GM19023 (cell line): ENCODE data around the gene FBXO38.

ENCODE experiments used
- ATAC-seq: cut with Tn5 transposase; IDR thresholded peaks from one replicate; pipeline ENCODE4 v1.9.1; 2021; ENCODE audit warnings: mild to moderate bottlenecking, moderate library complexity; ENCODE audit not compliant: unreplicated experiment

The FBXO38 gene

DNA sequence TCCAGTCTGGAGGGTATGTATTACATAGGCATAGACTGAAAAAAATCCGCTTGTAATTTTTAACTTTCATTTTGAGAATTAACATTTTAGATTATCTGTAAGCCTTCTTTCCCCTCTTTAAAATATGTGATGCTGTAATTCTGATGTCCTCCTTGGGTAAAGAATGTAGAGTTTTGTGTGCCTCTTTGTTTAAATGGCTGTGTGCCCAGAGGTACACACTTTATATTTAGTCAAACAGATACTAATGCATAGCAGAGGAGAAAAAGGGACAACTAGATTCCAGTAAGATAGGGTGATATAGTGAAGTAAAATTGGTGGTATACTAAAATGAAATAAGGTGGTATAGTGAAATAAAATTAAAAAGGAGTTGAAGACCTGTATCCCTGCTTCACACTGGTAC, 1.3 kb downstream of the FBXO38 start:
- ATAC-seq = no peak

DNA sequence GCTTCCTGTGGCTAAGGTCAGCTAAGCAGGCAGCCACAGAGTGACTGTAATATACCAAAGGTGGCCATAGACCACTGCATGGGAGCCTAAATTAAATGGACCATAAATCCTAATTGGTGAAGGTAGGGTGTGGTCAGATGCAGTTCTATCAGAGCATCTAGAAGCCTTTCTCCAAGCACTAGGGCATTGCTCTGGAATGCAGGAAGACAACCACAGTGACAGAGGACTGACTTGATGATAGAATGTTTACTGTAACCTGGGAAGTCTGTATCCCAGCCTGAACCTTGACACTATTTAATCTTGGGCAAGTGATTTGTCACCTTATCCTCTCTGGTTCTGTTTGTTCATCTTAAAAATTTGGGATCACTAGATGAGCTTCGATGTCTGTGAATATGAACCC, 2.3 kb downstream of the FBXO38 start:
- no peak for ATAC-seq

DNA sequence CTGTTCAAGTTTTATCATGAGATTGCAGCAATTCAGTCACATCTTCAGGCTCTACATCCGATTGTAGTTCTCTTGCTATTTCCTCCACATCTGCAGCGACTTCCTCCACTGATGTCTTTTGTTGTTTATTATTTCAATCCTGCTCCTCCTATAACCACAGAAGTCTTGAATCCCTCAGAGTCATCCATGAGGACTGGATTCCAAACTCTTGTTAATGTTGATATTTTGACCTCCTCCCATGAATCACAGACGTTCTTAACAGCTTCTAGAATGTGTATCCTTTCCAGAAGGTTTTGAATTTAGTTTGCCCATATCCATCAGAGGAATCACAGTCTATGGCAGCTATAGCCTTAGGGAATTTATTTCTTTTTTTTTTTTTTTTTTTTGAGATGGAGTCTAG, 3.6 kb downstream of the FBXO38 start:
- ATAC-seq = no peak

DNA sequence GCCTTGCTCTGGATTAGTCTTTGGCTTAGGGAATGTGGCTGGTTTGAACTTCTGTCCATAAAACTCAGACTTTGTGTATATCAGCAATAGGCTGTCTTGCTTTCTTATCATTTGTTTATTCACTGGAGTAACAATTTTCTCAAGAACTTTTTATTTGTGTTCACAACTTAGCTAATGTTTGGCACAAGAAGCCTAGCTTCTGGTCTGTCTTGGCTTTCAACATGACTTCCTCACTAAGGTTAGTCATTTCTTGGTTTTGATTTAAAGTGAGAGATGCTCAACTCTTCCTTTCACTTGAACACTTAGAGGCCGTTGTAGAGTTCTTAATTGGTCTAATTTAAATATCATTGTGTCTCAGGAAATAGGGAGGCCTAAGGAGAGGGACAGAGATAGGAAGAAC, 4.9 kb downstream of the FBXO38 start:
- ATAC-seq = no peak

DNA sequence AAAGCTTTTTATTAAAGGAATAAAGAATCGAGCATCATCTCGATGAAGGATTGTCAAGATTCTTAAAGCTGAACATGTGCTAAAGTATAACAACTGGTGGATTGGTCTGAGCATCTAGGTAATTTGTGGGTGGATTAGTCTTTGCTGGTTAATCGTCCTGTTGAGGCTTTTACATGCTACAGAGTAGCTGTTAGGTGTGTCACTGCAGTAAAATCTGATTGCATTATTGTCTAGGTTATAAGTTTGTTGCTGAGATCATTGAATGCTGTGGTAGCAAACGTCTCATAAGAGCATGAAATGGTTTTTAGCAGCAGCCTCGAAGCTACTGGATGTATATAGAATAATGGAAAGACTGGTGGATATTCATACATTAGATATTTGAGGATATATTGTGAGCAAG, 7.2 kb downstream of the FBXO38 start:
- ATAC-seq = no peak

DNA sequence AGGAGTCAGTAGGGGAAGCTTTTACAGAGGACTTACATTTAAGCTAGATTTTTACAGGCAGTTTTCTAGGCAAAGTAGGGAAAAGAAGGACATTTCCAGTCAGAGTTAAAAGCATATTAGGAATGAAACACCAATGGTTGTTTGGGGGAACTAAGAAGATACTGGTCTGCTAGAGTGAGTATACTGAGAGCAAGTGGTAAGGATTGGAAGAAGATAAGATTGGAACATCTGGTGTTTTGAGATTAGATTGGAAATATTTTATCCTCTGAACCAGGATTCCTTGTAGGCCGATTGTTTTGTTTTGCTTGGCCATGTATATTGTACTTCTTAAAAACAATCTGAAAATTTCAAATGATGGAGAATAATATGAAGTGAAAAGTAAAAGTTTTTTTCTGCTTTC, 7.7 kb downstream of the FBXO38 start:
- ATAC-seq = no peak

DNA sequence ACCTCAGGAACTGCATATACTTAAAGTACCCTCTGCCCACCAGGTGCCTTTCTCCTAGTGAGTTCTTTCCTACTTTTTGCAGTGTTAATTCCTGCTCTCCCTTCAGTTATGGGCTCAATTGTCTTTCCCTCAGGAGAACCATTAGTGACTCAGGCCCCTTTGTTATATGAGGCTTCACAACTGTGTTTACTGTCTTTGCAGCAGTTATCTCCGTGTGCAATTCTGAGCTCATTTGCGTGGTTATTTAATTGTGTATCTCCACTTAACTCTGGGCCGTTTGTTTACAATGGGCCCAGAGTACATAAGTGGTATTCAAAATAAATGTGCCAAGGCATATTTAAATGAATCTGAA, 9.6 kb downstream of the FBXO38 start:
- ATAC-seq = no peak

DNA sequence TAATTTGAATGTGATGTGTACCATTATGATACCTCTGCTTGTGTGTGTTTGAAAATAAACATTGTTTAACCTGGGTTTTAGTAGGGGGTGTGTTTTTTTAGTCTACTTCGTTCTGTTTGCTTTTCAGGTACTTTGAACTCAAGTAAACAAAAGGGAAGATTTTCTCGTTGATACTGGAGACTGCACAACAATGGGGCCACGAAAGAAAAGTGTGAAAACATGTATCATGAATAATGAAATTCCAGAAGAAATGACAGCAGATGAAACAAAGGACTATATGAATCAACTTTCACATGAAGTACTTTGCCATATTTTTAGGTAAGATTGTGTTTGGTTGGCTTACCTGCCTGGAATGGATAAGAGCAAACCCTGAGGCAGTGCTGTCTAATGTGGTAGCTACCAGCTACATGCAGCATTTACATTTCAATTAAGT, 10.8 kb downstream of the FBXO38 start:
- no peak for ATAC-seq

DNA sequence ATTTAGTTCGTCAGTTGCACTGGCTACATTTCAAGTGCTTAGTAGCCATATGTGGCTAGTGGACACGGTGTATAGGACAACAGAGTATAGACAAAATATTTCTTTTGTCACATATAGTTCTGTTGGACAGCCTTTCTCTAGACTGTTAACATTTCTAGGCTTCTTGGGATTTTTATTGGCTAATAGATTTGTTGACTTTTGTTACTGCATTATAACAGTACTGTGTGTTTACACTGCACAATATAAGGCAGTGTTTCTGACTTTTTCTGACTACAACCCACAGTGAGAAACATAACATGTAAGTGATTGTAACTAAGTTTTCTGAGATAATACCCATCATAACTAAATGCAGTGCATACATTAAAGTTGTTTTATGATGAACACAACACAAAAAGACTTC, 11.3 kb downstream of the FBXO38 start:
- no peak for ATAC-seq

DNA sequence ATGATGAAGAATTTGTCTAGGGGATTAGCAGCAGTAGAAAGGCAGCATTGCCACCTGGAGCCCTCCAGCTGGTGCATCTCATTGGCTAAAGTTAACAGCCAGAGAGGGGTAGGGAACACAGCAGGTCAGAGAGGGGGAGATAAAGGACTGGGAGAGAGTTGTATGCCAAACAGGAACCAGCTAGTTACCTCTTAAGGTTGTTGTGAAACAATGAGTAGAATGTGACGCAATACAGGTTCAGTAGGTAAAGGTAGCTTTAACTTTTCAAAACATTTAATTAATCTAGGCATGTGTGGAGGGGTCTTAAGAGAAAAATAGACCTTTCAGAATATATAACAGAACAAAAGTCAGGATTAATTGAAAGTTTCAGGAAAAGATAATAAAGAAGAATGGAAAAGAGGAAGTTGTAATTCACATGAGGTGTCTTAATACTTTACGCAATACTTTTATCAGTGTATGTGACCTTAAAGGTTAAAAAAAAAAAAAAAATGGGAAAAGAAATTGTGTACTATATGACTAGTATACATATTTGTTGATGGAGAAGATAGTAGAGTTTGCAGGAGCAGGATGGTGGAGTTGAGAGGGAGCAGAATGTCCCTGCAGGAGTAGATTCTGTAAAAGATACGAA, 14.3 kb downstream of the FBXO38 start:
- no peak for ATAC-seq

DNA sequence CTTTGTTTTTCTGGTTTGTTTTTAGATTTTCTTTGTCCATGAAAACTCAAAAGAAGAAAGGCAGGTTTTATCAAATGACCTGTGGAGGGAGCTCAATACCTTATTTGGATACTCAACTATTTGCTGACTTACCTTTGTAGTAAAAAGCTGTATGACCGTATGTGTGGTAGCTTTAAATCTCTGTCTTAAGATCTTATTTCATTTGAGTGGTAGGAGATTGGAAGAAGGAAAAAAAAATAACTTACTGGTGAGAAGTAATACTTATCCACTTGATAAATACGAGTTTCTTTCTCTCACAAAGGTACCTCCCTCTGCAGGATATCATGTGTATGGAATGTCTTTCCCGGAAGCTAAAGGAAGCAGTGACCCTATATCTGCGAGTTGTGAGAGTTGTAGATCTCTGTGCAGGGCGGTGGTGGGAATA, 15.0 kb downstream of the FBXO38 start:
- no peak for ATAC-seq

DNA sequence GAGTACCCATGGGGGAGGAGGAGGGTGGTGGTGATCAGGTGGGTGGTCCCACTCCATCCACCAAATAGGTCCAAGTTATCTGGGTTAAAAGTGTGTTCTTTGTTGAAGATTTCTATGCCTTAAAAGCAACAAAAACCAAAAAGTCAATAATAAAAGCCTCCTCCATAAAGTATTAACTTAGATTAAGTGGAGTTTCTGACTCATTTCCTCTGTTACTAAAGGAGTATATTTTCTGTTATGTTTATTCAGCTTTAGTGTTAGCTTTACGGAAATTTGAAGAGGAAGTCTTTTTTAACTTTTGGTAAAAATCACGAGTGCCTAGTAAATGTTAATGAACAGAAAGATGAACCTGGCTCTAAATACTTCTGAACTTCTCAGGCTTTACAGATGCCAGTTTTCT, 17.8 kb downstream of the FBXO38 start:
- ATAC-seq = no peak

DNA sequence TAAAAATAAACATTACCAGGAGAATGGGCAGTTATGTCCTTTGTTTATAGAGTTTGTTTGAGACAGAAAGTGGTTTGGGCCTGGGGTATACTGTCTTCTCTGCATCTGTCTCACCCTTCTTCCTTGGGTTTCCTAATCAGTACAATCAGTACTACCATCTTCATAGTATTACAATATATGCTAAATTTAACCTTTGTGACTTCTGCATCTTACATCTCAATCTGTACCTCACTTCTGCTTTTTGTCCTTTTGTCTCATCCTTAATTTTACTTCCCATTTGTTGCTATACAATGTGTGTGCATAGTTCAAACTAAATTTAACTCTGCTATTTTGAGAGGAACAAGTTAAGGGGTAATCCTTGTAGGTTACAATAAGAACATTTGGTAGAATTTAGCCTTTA, 19.6 kb downstream of the FBXO38 start:
- peak; percentile 59 for ATAC-seq

DNA sequence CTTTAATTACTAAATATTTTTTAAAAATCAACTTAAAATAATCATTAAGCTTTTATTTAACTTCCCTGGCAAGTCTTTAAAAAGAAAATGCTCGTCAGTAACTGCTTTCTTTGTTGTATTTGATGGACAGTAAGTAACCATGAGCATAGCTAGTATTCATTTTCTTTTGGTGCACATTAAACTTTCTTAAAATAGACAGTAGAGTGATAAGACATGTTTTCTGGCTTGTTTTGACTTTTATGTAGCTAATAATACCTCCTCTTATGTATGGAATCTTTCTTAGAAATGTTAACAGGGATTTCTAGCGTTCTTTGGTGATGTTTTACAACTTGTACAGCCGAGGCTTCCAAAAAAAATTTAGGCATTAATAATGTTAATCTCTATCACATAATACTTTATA, 22.6 kb downstream of the FBXO38 start:
- no peak for ATAC-seq

DNA sequence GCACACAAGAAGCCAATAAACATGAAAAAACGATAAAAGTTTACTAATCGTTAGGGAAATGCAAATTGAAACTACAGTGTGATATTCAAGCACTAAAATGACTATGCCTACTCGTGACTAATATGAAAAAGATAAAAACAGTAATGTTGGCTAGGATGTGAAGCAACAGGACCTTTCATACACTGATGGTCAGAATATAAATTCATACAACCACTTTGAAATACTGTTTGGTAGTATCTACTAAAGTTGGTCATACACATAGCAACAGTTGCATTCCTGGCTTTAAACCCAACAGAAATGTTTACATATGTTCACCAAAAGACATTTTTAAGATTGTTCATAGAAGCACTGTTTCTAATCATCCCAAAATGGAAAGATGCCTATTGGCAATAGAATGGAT, 24.3 kb downstream of the FBXO38 start:
- ATAC-seq = no peak

DNA sequence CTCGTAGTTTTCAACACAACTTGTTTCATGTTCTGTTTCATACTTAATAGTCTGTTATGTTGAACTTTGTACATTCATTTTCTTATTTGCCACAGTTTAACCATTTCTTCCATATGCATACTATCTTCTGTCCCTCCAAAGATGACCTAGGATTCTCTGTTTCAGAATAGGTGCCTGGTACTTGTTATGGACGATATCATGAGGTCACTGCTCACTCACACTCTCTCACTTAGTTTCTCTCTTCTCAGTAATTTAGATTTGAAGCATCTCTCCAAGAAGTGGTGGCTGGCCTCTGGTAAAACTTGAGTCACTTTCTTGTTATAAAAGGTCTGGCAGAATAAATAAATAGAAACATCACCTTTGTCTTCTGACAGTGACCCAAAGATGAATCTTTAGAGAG, 28.4 kb downstream of the FBXO38 start:
- no peak for ATAC-seq

DNA sequence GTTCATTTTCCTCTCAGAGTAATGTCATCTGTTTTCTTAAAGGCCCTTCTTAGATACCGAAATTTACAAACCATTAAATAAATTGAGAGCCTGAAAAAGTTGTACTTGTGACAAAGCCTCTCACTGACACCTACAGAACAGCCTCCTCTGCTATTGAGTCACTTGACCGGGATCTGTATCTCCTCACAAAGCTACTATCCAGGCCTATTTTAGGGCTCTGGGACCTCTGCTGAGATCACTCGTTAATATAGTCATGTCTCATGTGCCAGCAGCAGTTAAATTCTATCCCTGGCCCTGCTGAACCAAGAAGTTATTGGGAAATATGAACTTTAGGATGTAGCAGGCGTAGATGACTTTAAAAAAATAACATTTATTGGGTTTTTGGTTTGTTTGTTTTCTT, 31.1 kb downstream of the FBXO38 start:
- ATAC-seq = no peak

DNA sequence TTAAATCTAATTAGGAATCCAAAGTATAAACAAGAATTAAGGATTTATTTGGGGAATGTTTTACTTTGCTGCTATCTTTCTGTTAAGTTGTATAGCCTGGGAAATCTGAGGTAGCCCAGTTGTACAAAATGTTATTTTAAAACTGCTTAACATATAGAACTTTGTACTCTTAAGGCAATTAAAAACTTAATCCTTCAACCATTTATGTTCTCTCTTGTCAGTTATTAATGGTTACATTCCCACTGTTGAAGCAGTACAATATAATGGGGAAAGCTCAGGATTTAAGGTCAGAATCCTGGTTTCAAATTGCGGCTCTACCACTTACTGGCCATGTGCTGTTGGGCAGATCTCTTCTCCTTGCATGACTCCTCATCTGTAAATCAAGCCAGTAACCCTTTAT, 32.7 kb downstream of the FBXO38 start:
- ATAC-seq = no peak

DNA sequence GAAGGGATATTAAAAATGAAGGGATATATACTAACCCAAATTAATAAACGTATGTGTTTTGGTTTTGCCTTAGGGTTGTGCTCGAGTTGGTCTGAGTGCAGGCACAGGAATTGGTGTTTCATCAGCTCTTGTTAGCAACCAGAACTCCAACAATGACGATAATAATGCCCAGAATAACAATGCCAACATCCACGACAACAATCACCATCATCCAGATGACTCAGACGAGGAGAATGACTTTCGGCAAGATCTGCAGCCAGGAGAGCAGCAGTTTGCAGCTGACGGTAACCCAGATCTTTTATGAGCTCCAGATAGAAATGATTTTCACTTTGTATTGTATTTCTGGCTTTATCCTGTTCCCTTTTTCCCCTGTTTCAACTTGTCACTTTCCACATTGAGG, 33.2 kb downstream of the FBXO38 start:
- no peak for ATAC-seq

DNA sequence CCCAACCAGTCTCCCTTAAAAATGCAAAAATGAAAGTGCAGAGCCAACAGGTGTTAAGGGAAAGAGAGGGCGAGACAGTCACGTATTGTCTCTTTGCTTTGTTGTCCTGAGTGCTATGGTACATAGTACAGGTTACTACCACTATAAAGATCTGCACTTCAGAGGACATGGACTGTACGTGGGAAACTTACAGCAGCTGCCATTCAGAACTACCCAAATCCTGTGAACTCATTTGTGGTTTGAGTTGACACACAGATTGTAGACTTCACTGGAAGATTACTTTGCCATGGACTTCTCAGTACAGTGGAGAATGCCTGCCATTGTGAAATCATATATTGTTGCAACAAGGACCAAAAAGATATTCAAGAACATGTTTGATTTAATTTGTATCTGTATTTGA, 34.8 kb downstream of the FBXO38 start:
- no peak for ATAC-seq

DNA sequence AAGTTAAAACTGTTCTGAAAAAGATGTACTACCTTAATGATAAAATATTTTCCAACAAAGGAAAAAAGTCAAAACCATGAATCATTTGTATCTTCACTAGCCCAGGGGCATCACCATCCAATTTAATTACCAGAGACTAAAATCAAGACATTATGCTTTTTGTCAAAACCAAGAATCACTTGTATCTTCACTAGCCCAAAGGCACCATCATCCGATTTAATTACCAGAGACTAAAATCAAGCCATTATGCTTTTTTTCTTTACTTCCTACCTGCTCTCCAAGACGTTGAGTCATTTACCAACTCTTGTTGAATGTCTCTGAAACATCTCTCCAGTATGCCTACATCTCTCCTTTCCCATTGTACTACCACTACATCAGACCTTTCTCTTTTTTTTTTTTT, 37.9 kb downstream of the FBXO38 start:
- ATAC-seq = no peak

DNA sequence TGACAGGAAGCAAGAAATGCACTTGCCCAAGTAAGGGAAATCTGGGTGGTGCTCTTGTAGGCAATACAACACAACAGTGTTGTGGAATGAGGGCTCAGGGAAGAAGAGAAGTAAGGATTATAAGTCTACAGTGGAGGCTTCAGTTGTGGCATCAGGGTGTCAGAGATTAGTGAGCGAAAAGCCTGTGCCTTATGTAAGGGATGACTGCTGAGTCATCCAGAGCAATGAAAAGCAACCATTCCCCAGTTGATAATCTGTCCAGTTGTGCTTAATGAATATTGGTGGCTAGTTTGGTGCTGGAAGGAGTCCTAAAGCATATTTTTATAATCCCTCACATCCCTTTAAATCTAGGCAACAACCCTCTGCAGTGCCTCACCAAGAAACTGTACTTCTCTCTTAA, 42.0 kb downstream of the FBXO38 start:
- no peak for ATAC-seq

DNA sequence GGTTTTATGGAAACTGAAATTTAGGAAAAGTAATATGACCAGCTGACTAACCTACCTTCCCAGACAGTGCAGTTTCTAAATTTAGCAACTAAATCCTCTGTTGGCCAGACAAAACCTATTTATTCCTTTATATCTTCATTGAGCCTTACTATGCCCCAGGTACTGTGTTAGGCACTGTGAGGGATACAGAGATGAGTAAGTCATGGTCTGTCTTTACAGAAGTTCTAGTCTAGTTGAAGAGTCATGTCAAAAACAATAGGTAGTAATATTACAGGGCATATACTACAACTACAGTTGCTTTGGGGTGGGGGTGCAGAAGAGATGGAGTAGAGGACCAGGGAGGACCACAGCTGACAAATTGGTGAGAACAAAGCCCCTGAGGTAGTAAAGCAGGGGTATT, 42.8 kb downstream of the FBXO38 start:
- ATAC-seq = no peak
